A172 (cell line): Measurements from ENCODE around the gene CDK6. TPM values are rescaled to one million over a fixed set of nuclear protein-coding genes. Genes with fewer than 3 reads are reported as not detected.

Experiments used
- DNase-seq: peaks from one replicate; pipeline ENCODE4 v3.0.0-alpha.2; 2015; ENCODE audit warnings: low spot score
- total RNA-seq: library from RNA; depleted of rRNA; stranded (reverse); fragments of >200 nt; shearing (Covaris generic); gene quantifications from 2 replicates; pipeline ENCODE4 v1.2.3, GENCODE V29; 2014

CDK6 gene
- total RNA-seq, 1 experiment from 2014 or later = 140 TPM

- DNase-seq = no peak
These were observed 154.7 kb downstream of the CDK6 start for GRCh38 chr7:92681633-92682032.

GRCh38 chr7:92680442-92680841, 155.9 kb downstream of the CDK6 start:
- DNase-seq = no peak

- no peak for DNase-seq
These were observed 158.0 kb downstream of the CDK6 start for GRCh38 chr7:92678291-92678920.

GRCh38 chr7:92674379-92674778, 162.0 kb downstream of the CDK6 start:
- DNase-seq = no peak

- no peak for DNase-seq
These were observed 164.7 kb downstream of the CDK6 start for GRCh38 chr7:92671505-92672169.

GRCh38 chr7:92670204-92670851, 166.0 kb downstream of the CDK6 start:
- DNase-seq = no peak

GRCh38 chr7:92669616-92670165, 166.7 kb downstream of the CDK6 start:
- DNase-seq = no peak

- no peak for DNase-seq
These were observed 167.8 kb downstream of the CDK6 start for GRCh38 chr7:92668564-92668963.

- no peak for DNase-seq
These were observed 168.4 kb downstream of the CDK6 start for GRCh38 chr7:92667816-92668535.

GRCh38 chr7:92665926-92666325, 170.4 kb downstream of the CDK6 start:
- no peak for DNase-seq

GRCh38 chr7:92661651-92662050, 174.7 kb downstream of the CDK6 start:
- no peak for DNase-seq

GRCh38 chr7:92658671-92659070, 177.7 kb downstream of the CDK6 start:
- no peak for DNase-seq

GRCh38 chr7:92657391-92657790, 179.0 kb downstream of the CDK6 start:
- no peak for DNase-seq

GRCh38 chr7:92656121-92656520, 180.3 kb downstream of the CDK6 start:
- DNase-seq = no peak

GRCh38 chr7:92655346-92655884, 181.0 kb downstream of the CDK6 start:
- DNase-seq = no peak

- DNase-seq = no peak
These were observed 183.2 kb downstream of the CDK6 start for GRCh38 chr7:92653136-92653535.

GRCh38 chr7:92652536-92652935, 183.8 kb downstream of the CDK6 start:
- no peak for DNase-seq

GRCh38 chr7:92650391-92650790, 186.0 kb downstream of the CDK6 start:
- no peak for DNase-seq

- DNase-seq = no peak
These were observed 188.3 kb downstream of the CDK6 start for GRCh38 chr7:92648067-92648466.

GRCh38 chr7:92647652-92648051, 188.7 kb downstream of the CDK6 start:
- no peak for DNase-seq

- no peak for DNase-seq
These were observed 189.3 kb downstream of the CDK6 start for GRCh38 chr7:92647011-92647625.
